ENCODE data around the gene PTH2R.
A peak's percentile ranks its signal among the peaks of the same experiment; 100 is the strongest.

PTH2R gene

GRCh38 chr2:208541461-208541988 lies 134.9 kb downstream of the PTH2R start:
- Mint-ChIP-seq H3K4me3 (no peak overlapping the region), H3K4me1 (peaks cover 29% of the 10 kb centered on the region), H3K27ac (peak overlapping the region; percentile 94 to 95 (median 95)), H3K36me3 (ENCODE audit: low read depth) (no peaks in the 10 kb centered on the region), H3K27me3 (ENCODE audit: low read depth) (no peaks in the 10 kb centered on the region), H3K9me3 (peaks cover 5% of the 10 kb centered on the region)
- TF ChIP-seq CTCF (IDR thresholded peaks at IDR 0.05; ENCODE audit: unreplicated experiment in 3 of 3), result no peak

- Mint-ChIP-seq H3K4me3 (peak overlapping the region in 1 of 3 experiments; percentile 87), H3K27ac (peak overlapping the region; percentile 94 to 95 (median 95)), H3K27me3 (ENCODE audit: low read depth) (no peaks in the 10 kb centered on the region), H3K9me3 (peaks cover 4% of the 10 kb centered on the region), H3K4me1 (peaks cover 34% of the 10 kb centered on the region), H3K36me3 (ENCODE audit: low read depth) (no peaks in the 10 kb centered on the region)
- no peak for TF ChIP-seq CTCF (IDR thresholded peaks at IDR 0.05; ENCODE audit: unreplicated experiment in 3 of 3)
These were observed 135.4 kb downstream of the PTH2R start for GRCh38 chr2:208541989-208542464.

- peak overlapping the region; percentile 67 to 87 (median 77) for H3K4me3 Mint-ChIP-seq
- peaks cover 38% of the 10 kb centered on the region for H3K4me1 Mint-ChIP-seq
- no peaks in the 10 kb centered on the region for H3K27me3 Mint-ChIP-seq (ENCODE audit: low read depth)
- no peaks in the 10 kb centered on the region for H3K9me3 Mint-ChIP-seq
- TF ChIP-seq CTCF (IDR thresholded peaks at IDR 0.05; ENCODE audit: unreplicated experiment in 3 of 3), result no peak
- H3K27ac Mint-ChIP-seq, result peak overlapping the region; percentile 94 to 95 (median 95)
- no peaks in the 10 kb centered on the region for H3K36me3 Mint-ChIP-seq (ENCODE audit: low read depth)
These were observed 136.0 kb downstream of the PTH2R start for GRCh38 chr2:208542465-208543041.
